Measurements from ENCODE around the gene HECW1.

HECW1 gene

GRCh38 chr7:43430411-43430810 lies 318.0 kb downstream of the HECW1 start:
- TF ChIP-seq POU6F1 (CRISPR knock-in tag; IDR thresholded peaks at IDR 0.05; ENCODE audit: borderline replicate concordance, low read depth), result no peak
- TF ChIP-seq PATZ1 (CRISPR knock-in tag; IDR thresholded peaks at IDR 0.05; ENCODE audit: borderline replicate concordance), result no peak
- ATAC-seq, result no peak

GRCh38 chr7:43431020-43431595 lies 318.7 kb downstream of the HECW1 start:
- ATAC-seq, result no peak
- TF ChIP-seq OSR1 (CRISPR knock-in tag; IDR thresholded peaks at IDR 0.05), result no peak
- no peak for TF ChIP-seq GLIS3 (CRISPR knock-in tag; IDR thresholded peaks at IDR 0.05)
- TF ChIP-seq CSRNP3 (CRISPR knock-in tag; IDR thresholded peaks at IDR 0.05), result no peak
- TF ChIP-seq TOX (CRISPR knock-in tag; IDR thresholded peaks at IDR 0.05; ENCODE audit: borderline replicate concordance), result no peak
- TF ChIP-seq BACH2 (CRISPR knock-in tag; IDR thresholded peaks at IDR 0.05; ENCODE audit: borderline replicate concordance), result no peak
- TF ChIP-seq POU6F1 (CRISPR knock-in tag; IDR thresholded peaks at IDR 0.05; ENCODE audit: borderline replicate concordance, low read depth), result no peak
- TF ChIP-seq ISL1 (CRISPR knock-in tag; IDR thresholded peaks at IDR 0.05), result no peak
- no peak for TF ChIP-seq ZNF8 (CRISPR knock-in tag; IDR thresholded peaks at IDR 0.05)
- no peak for TF ChIP-seq ZFP30 (CRISPR knock-in tag; IDR thresholded peaks at IDR 0.05)
- no peak for TF ChIP-seq RARB (CRISPR knock-in tag; IDR thresholded peaks at IDR 0.05)
- no peak for TF ChIP-seq ZFP3 (CRISPR knock-in tag; IDR thresholded peaks at IDR 0.05)
- TF ChIP-seq TCF4 (CRISPR knock-in tag; IDR thresholded peaks at IDR 0.05; ENCODE audit: borderline replicate concordance), result no peak
- no peak for TF ChIP-seq ZNF70 (CRISPR knock-in tag; IDR thresholded peaks at IDR 0.05)
- no peak for TF ChIP-seq CREB5 (CRISPR knock-in tag; IDR thresholded peaks at IDR 0.05; ENCODE audit: low read depth)
- no peak for TF ChIP-seq TSHZ2 (CRISPR knock-in tag; IDR thresholded peaks at IDR 0.05)
- TF ChIP-seq ZC3H10 (CRISPR knock-in tag; IDR thresholded peaks at IDR 0.05), result no peak
- no peak for TF ChIP-seq PATZ1 (CRISPR knock-in tag; IDR thresholded peaks at IDR 0.05; ENCODE audit: borderline replicate concordance)
- no peak for TF ChIP-seq ESRRG (CRISPR knock-in tag; IDR thresholded peaks at IDR 0.05)

All from SK-N-SH treated with all-trans-retinoic acid at 6 μM for 48 hours (cell line).